Fibroblast of villous mesenchyme (primary cell): ENCODE results near the gene RAD18. TPM values are rescaled to one million over a fixed set of nuclear protein-coding genes. Genes with fewer than 3 reads are reported as not detected.
A peak's percentile ranks its signal among the peaks of the same experiment; 100 is the strongest.

Experiments
- DNase-seq: peaks from one replicate; pipeline ENCODE4 v3.0.0-alpha.2; 2010; ENCODE audit warnings: low read depth
- H3K4me3 ChIP-seq: 2 replicates; pipeline ENCODE4 v1.5.1; 2011; ENCODE audit warnings: low read depth, mild to moderate bottlenecking, low read length
- CTCF ChIP-seq: IDR thresholded peaks from 2 replicates; pipeline ENCODE4 v1.5.1; 2012; ENCODE audit warnings: low read depth, mild to moderate bottlenecking, low read length; ENCODE audit not compliant: insufficient read depth
- total RNA-seq: library from RNA; depleted of rRNA; stranded (reverse); fragments of >200 nt; gene quantifications from 2 replicates; pipeline ENCODE4 v1.2.3, GENCODE V29; 2012

RAD18 gene
- total RNA-seq, 1 donor = 18.1 TPM

- H3K4me3 ChIP-seq = peak overlapping the region; percentile 35
- DNase-seq = peak; percentile 28
- TF ChIP-seq CTCF = no peak
Observed at GRCh38 chr3:8864402-8865350, 98.6 kb downstream of the RAD18 start.

- TF ChIP-seq CTCF = no peak
- no peak overlapping the region for H3K4me3 ChIP-seq
- no peak for DNase-seq
Observed at GRCh38 chr3:8863891-8864290, 99.4 kb downstream of the RAD18 start.

- no peak for TF ChIP-seq CTCF
- H3K4me3 ChIP-seq = no peak overlapping the region
Observed at GRCh38 chr3:8857720-8858367, 105.4 kb downstream of the RAD18 start.

GRCh38 chr3:8856721-8857120, 106.6 kb downstream of the RAD18 start:
- H3K4me3 ChIP-seq = no peak overlapping the region
- DNase-seq = no peak
- no peak for TF ChIP-seq CTCF

More at GRCh38 chr3:8857720-8858367, 105.4 kb downstream of the RAD18 start:
- DNase-seq = no peak

GRCh38 chr3:8856071-8856470, 107.2 kb downstream of the RAD18 start:
- no peak overlapping the region for H3K4me3 ChIP-seq
- no peak for TF ChIP-seq CTCF
- DNase-seq = no peak

GRCh38 chr3:8854656-8855055, 108.6 kb downstream of the RAD18 start:
- H3K4me3 ChIP-seq = no peak overlapping the region
- no peak for DNase-seq
- TF ChIP-seq CTCF = no peak
